K562 (cell line): ENCODE results near the gene PTOV1. TPM values are rescaled to one million over a fixed set of nuclear protein-coding genes. Genes with fewer than 3 reads are reported as not detected.
A peak's percentile ranks its signal among the peaks of the same experiment; 100 is the strongest.

Experiments used
- BRD9 ChIP-seq: fragments of 450-650 bp; IDR thresholded peaks from 2 replicates; pipeline ENCODE4 v1.6.1; 2018; ENCODE audit warnings: low read depth; ENCODE audit not compliant: partially characterized antibody
- E2F3 ChIP-seq: fragments of 250-450 bp; sonication (Bioruptor Pico); IDR thresholded peaks from 2 replicates; pipeline ENCODE4 v1.4.0; 2020; ENCODE audit warnings: mild to moderate bottlenecking
- ERF ChIP-seq: fragments of 450-650 bp; formaldehyde crosslinking; IDR thresholded peaks from 2 replicates; pipeline ENCODE4 v1.4.0; 2020; ENCODE audit warnings: mild to moderate bottlenecking, mixed read lengths
- FOSL1 ChIP-seq: fragments of 200-800 bp; sonication (Bioruptor generic); conservative IDR thresholded peaks from 2 replicates; pipeline ENCODE4 v1.6.1; 2016; ENCODE audit warnings: missing genetic modification characterization, missing compliant biosample characterization
- FOXA3 ChIP-seq, 2 experiments: fragments of 450-650 bp in 1 of 2; sonication (generic) in 1 of 2; formaldehyde crosslinking; IDR thresholded peaks in 1 of 2; conservative IDR thresholded peaks in 1 of 2; 2 replicates each; pipeline versions ENCODE4 v1.4.0 to v1.8.0; 2020 to 2022; ENCODE audit warnings: mild to moderate bottlenecking in 2 of 2, missing genetic modification reagents in 1 of 2
- FOXP4 ChIP-seq: sonication (generic); formaldehyde crosslinking; IDR thresholded peaks from 2 replicates; pipeline ENCODE4 v1.8.0; 2022; ENCODE audit warnings: mild to moderate bottlenecking, missing genetic modification reagents, borderline replicate concordance
- GATAD2B ChIP-seq: fragments of 450-650 bp; IDR thresholded peaks from 2 replicates; pipeline ENCODE4 v1.6.1; 2017; ENCODE audit warnings: mild to moderate bottlenecking, borderline replicate concordance
- HCFC1 ChIP-seq: IDR thresholded peaks from 2 replicates; pipeline ENCODE4 v1.6.1; 2012; ENCODE audit warnings: low read depth, low read length, improper control_type of control experiment
- IFI16 ChIP-seq: fragments of 250-450 bp; sonication (Bioruptor Pico); IDR thresholded peaks from 2 replicates; pipeline ENCODE4 v2.1.2; 2022; ENCODE audit warnings: mild to moderate bottlenecking, inconsistent platforms
- MAFF ChIP-seq: IDR thresholded peaks from 2 replicates; pipeline ENCODE4 v1.6.1; 2012; ENCODE audit warnings: low read length, improper control_type of control experiment
- MCM3 ChIP-seq: fragments of 450-650 bp; IDR thresholded peaks from 2 replicates; pipeline ENCODE4 v1.6.1; 2016
- MNT ChIP-seq, 2 experiments: fragments of 450-650 bp; conservative IDR thresholded peaks; 2 replicates each; pipeline ENCODE4 v1.6.1; 2017; ENCODE audit warnings: mild to moderate bottlenecking in 2 of 2, moderate library complexity in 2 of 2
- NR2C1 ChIP-seq, 2 experiments: fragments of 450-650 bp; IDR thresholded peaks; 2 replicates each; pipeline ENCODE4 v1.6.1; 2017; ENCODE audit warnings: mild to moderate bottlenecking in 2 of 2, antibody characterized with exemption in 1 of 2, inconsistent platforms in 1 of 2, missing compliant biosample characterization in 1 of 2, missing genetic modification characterization in 1 of 2
- RAD51 ChIP-seq: fragments of 450-650 bp; IDR thresholded peaks from 2 replicates; pipeline ENCODE4 v1.7.1; 2016; ENCODE audit warnings: low read depth, mild to moderate bottlenecking, borderline replicate concordance
- RBFOX2 ChIP-seq: fragments of 200-400 bp; formaldehyde crosslinking; IDR thresholded peaks from 2 replicates; pipeline ENCODE4 v1.6.1; 2017; ENCODE audit warnings: low read depth, mild to moderate bottlenecking, low read length, moderate library complexity
- RBM22 ChIP-seq: fragments of 200-400 bp; formaldehyde crosslinking; IDR thresholded peaks from 2 replicates; pipeline ENCODE4 v1.6.1; 2018; ENCODE audit warnings: low read length, low read depth; ENCODE audit not compliant: poor library complexity, severe bottlenecking
- USF1 ChIP-seq: sonication (generic); formaldehyde crosslinking; IDR thresholded peaks from 2 replicates; pipeline ENCODE4 v1.9.0; 2022; ENCODE audit warnings: mild to moderate bottlenecking, missing genetic modification reagents
- YY1 ChIP-seq, 3 experiments: IDR thresholded peaks; 2 replicates each; pipeline ENCODE4 v1.6.1; 2011; ENCODE audit warnings: low read length in 2 of 3, mild to moderate bottlenecking in 2 of 3, moderate library complexity in 2 of 3, borderline replicate concordance in 1 of 3, control low read depth in 1 of 3, low read depth in 1 of 3; ENCODE audit not compliant: insufficient read depth in 3 of 3, insufficient replicate concordance in 2 of 3, control insufficient read depth in 1 of 3, insufficient read length in 1 of 3; ENCODE audit errors: extremely low read depth in 1 of 3
- ZFP1 ChIP-seq: fragments of 450-650 bp; formaldehyde crosslinking; IDR thresholded peaks from 2 replicates; pipeline ENCODE4 v1.4.0; 2020; ENCODE audit warnings: mild to moderate bottlenecking, mixed read lengths
- ZNF175 ChIP-seq: fragments of 200-800 bp; sonication (Bioruptor generic); IDR thresholded peaks from 2 replicates; pipeline ENCODE4 v1.6.1; 2016; ENCODE audit warnings: low read depth, mild to moderate bottlenecking, missing genetic modification characterization, missing compliant biosample characterization
- ZNF431 ChIP-seq: sonication (generic); formaldehyde crosslinking; IDR thresholded peaks from 2 replicates; pipeline ENCODE4 v1.8.0; 2022; ENCODE audit warnings: mild to moderate bottlenecking, missing genetic modification reagents
- ZNF583 ChIP-seq: fragments of 250-450 bp; sonication (Bioruptor Pico); IDR thresholded peaks from 2 replicates; pipeline ENCODE4 v1.4.0; 2020
- ZNF586 ChIP-seq: fragments of 450-650 bp; formaldehyde crosslinking; conservative IDR thresholded peaks from 2 replicates; pipeline ENCODE4 v1.4.0; 2020; ENCODE audit warnings: mild to moderate bottlenecking, moderate library complexity
- polyA plus RNA-seq, 8 experiments: library from polyadenylated mRNA; depleted of rRNA in 4 of 8; stranded (reverse) in 5 of 8; unstranded in 3 of 8; fragments of >200 nt; fragmentation: Nextera tagmentation in 2 of 8; fragmentation: Illumina TruSeq in 1 of 8; extraction: Ambion mirVana in 2 of 8; extraction: Trizol in 1 of 8; gene quantifications; 2 replicates each; pipeline versions ENCODE4 v1.2.1 to v1.2.3, GENCODE V29; 2011 to 2014; ENCODE audit warnings: inconsistent platforms in 1 of 8, missing spikeins in 1 of 8
- total RNA-seq, 7 experiments: library from RNA; depleted of rRNA in 6 of 7; stranded (reverse); fragments of >200 nt in 6 of 7; fragmentation: Illumina TruSeq in 2 of 7; extraction: Trizol in 2 of 7; gene quantifications; 2 replicates each; pipeline versions ENCODE4 v1.2.1 to v1.2.3, GENCODE V29; 2011 to 2021; ENCODE audit warnings: low replicate concordance in 1 of 7

Gene PTOV1
- total and polyA plus RNA-seq, 9 of the 15 experiments (the other 6 are each of a cell fraction or from before 2014, with no cell fraction given), result 4.9 to 169 (median 43.5) TPM

GRCh38 chr19:49877020-49877878 lies 26.3 kb downstream of the PTOV1 start, which contains the start of the genes AKT1S1 and TBC1D17 (continued):
- TF ChIP-seq FOXP4 (CRISPR knock-in tag), result peak; percentile 68; the same call in 1 of the 2 replicates
- no peak for TF ChIP-seq GATAD2B
- peak; percentile 87; the same call in 1 of the 2 replicates for TF ChIP-seq ERF (CRISPR knock-in tag)
- no peak for TF ChIP-seq ZFP1 (CRISPR knock-in tag)
- TF ChIP-seq HCFC1, result peak; percentile 79
- TF ChIP-seq NR2C1 (IDR thresholded peaks at IDR 0.05), result peak; percentile 85
- peak; percentile 78; the same call in 1 of the 2 replicates for TF ChIP-seq NR2C1 (tag; IDR thresholded peaks at IDR 0.05)
- peak; percentile 100 for TF ChIP-seq USF1 (CRISPR knock-in tag)
- peak; percentile 89 for TF ChIP-seq BRD9
- TF ChIP-seq MNT (conservative IDR thresholded peaks at IDR 0.05), result peak; percentile 100
- 0 out of 2 replicates have a peak, but pooled peaks have one; percentile 70 for TF ChIP-seq ZNF586 (CRISPR knock-in tag)
- peak in 1 of 2 experiments; percentile 96; a peak in 3 of 4 replicates for TF ChIP-seq FOXA3 (CRISPR knock-in tag; conservative IDR thresholded peaks at IDR 0.05 in 1 of 2, IDR thresholded peaks at IDR 0.05 in 1 of 2)
- no peak for TF ChIP-seq RBM22
- peak; percentile 70 for TF ChIP-seq MAFF
- TF ChIP-seq ZNF583, result no peak
- TF ChIP-seq RBFOX2, result peak; percentile 86
- no peak for TF ChIP-seq MCM3
- no peak for TF ChIP-seq IFI16
- no peak for TF ChIP-seq ZNF431 (CRISPR knock-in tag)
- peak; percentile 63 for TF ChIP-seq ZNF175 (CRISPR knock-in tag)
- TF ChIP-seq E2F3 (CRISPR knock-in tag), result no peak
- peak; percentile 98 for TF ChIP-seq RAD51
- peak; percentile 80 to 93 (median 87) for TF ChIP-seq YY1 (IDR thresholded peaks at IDR 0.05; ENCODE audit: borderline replicate concordance in 1 of 3, control insufficient read depth in 1 of 3, extremely low read depth in 1 of 3, insufficient read depth in 3 of 3, insufficient read length in 1 of 3, insufficient replicate concordance in 2 of 3, low read depth in 1 of 3, low read length in 2 of 3)
- TF ChIP-seq FOSL1, result peak; percentile 89
